OCI-LY1 (cell line): ENCODE results near the gene PDK4.
"Not testable (repeated sequence)": the region's sequence is repeated elsewhere in the genome, so short reads cannot be mapped to it uniquely, and the experiment has no call there.

Source experiments
- H2AFZ ChIP-seq: fragments of 200-600 bp; sonication (generic), shearing (Covaris generic); 2 replicates; pipeline ENCODE4 v1.6.0; 2014; ENCODE audit warnings: antibody characterized with exemption, mild to moderate bottlenecking, low read length
- H3F3A ChIP-seq: fragments of 200-600 bp; sonication (generic), shearing (Covaris generic); 2 replicates; pipeline ENCODE4 v1.6.0; 2014; ENCODE audit warnings: mild to moderate bottlenecking, antibody characterized with exemption, low read length, moderate library complexity; ENCODE audit not compliant: insufficient read depth
- H3K27ac ChIP-seq: fragments of 200-600 bp; sonication (generic); 2 replicates; pipeline ENCODE4 v1.5.1; 2014; ENCODE audit warnings: low read length, mixed run types, mild to moderate bottlenecking, low read depth; ENCODE audit not compliant: poor library complexity, severe bottlenecking
- H3K27me3 ChIP-seq: fragments of 200-600 bp; sonication (generic); 2 replicates; pipeline ENCODE4 v1.6.0; 2014; ENCODE audit warnings: antibody characterized with exemption, mild to moderate bottlenecking, low read length, moderate library complexity; ENCODE audit not compliant: insufficient read depth
- H3K36me3 ChIP-seq: fragments of 200-600 bp; sonication (generic); 2 replicates; pipeline ENCODE4 v1.6.1; 2014; ENCODE audit warnings: mild to moderate bottlenecking, antibody characterized with exemption, low read length, moderate library complexity, mixed read lengths; ENCODE audit not compliant: insufficient read depth
- H3K4me1 ChIP-seq: fragments of 200-600 bp; sonication (generic); 2 replicates; pipeline ENCODE4 v1.5.1; 2014; ENCODE audit warnings: mild to moderate bottlenecking, low read length, moderate library complexity; ENCODE audit not compliant: insufficient read depth, severe bottlenecking
- H3K4me2 ChIP-seq: fragments of 200-600 bp; sonication (generic), shearing (Covaris generic); 2 replicates; pipeline ENCODE4 v1.6.1; 2014; ENCODE audit warnings: low read length
- H3K4me3 ChIP-seq: fragments of 200-600 bp; sonication (generic); 2 replicates; pipeline ENCODE4 v1.5.1; 2014; ENCODE audit warnings: low read length, low read depth, mild to moderate bottlenecking, mixed read lengths; ENCODE audit not compliant: poor library complexity, severe bottlenecking
- H3K79me2 ChIP-seq: fragments of 200-600 bp; shearing (Covaris generic); 2 replicates; pipeline ENCODE4 v1.6.1; 2016; ENCODE audit warnings: mixed run types, low read length, mixed read lengths; ENCODE audit not compliant: insufficient read depth
- H3K9ac ChIP-seq: fragments of 200-600 bp; sonication (generic), shearing (Covaris generic); 2 replicates; pipeline ENCODE4 v1.6.1; 2014; ENCODE audit warnings: mild to moderate bottlenecking, low read length, mixed read lengths
- H3K9me2 ChIP-seq: fragments of 200-600 bp; sonication (generic), shearing (Covaris generic); 2 replicates; pipeline ENCODE4 v1.6.1; 2014; ENCODE audit warnings: low read depth, mild to moderate bottlenecking, low read length, mixed read lengths
- H3K9me3 ChIP-seq: fragments of 200-600 bp; shearing (Covaris generic); 2 replicates; pipeline ENCODE4 v1.6.1; 2014; ENCODE audit warnings: low read length, mixed read lengths
- H4K20me1 ChIP-seq: fragments of 200-600 bp; sonication (generic), shearing (Covaris generic); 2 replicates; pipeline ENCODE4 v1.6.0; 2016; ENCODE audit warnings: mild to moderate bottlenecking, low read length; ENCODE audit not compliant: insufficient read depth
- CTCF ChIP-seq: fragments of 200-600 bp; sonication (generic), shearing (Covaris generic); IDR thresholded peaks from 2 replicates; pipeline ENCODE4 v1.5.1; 2017; ENCODE audit warnings: mild to moderate bottlenecking, antibody characterized with exemption, low read length, moderate library complexity, mixed read lengths
- EZH2 ChIP-seq: fragments of 200-600 bp; sonication (generic), shearing (Covaris generic); IDR thresholded peaks from 2 replicates; pipeline ENCODE4 v1.8.0; 2017; ENCODE audit warnings: borderline replicate concordance, mixed run types, mild to moderate bottlenecking, antibody characterized with exemption, low read length, moderate library complexity, mixed read lengths

PDK4 gene

GRCh38 chr7:95553939-95554338 is 42.4 kb downstream of the PDK4 start:
- H2AFZ ChIP-seq: no peak overlapping the region
- H3K9me2 ChIP-seq: no peaks in the 10 kb centered on the region
- no peaks in the 10 kb centered on the region for H4K20me1 ChIP-seq
- no peak overlapping the region for H3K4me2 ChIP-seq
- TF ChIP-seq EZH2 (no peak), CTCF (no peak)
- no peak overlapping the region for H3K27ac ChIP-seq
- no peaks in the 10 kb centered on the region for H3K79me2 ChIP-seq
- no peaks in the 10 kb centered on the region for H3K27me3 ChIP-seq
- H3K4me1 ChIP-seq: no peaks in the 10 kb centered on the region
- no peak overlapping the region for H3K9ac ChIP-seq
- no peaks in the 10 kb centered on the region for H3F3A ChIP-seq
- no peaks in the 10 kb centered on the region for H3K9me3 ChIP-seq
- no peaks in the 10 kb centered on the region for H3K36me3 ChIP-seq
- H3K4me3 ChIP-seq: no peak overlapping the region

- not testable (repeated sequence) for H3K4me1 ChIP-seq, H3K36me3 ChIP-seq, H3K4me3 ChIP-seq, H3K27ac ChIP-seq, H3K27me3 ChIP-seq, H4K20me1 ChIP-seq, H3K9me3 ChIP-seq, H3K79me2 ChIP-seq, H3F3A ChIP-seq, H2AFZ ChIP-seq, H3K9ac ChIP-seq, H3K4me2 ChIP-seq, H3K9me2 ChIP-seq
Measured at GRCh38 chr7:95552010-95552926, 44.0 kb downstream of the PDK4 start.

- Histone ChIP-seq H3K4me2 (no peak overlapping the region), H3K4me1 (no peaks in the 10 kb centered on the region), H3F3A (no peaks in the 10 kb centered on the region), H2AFZ (no peak overlapping the region), H3K9me2 (no peaks in the 10 kb centered on the region), H4K20me1 (no peaks in the 10 kb centered on the region), H3K79me2 (no peaks in the 10 kb centered on the region), H3K4me3 (no peak overlapping the region), H3K36me3 (no peaks in the 10 kb centered on the region), H3K27ac (no peak overlapping the region), H3K9me3 (no peaks in the 10 kb centered on the region), H3K27me3 (no peaks in the 10 kb centered on the region), H3K9ac (no peak overlapping the region)
- TF ChIP-seq CTCF (no peak), EZH2 (no peak)
Measured at GRCh38 chr7:95550546-95550945, 45.8 kb downstream of the PDK4 start.
